Neural cell (in vitro differentiated cells): ENCODE measurements around the gene CROCC2.

Source experiments
- CTCF ChIP-seq: fragments of 450-650 bp; IDR thresholded peaks from 2 replicates; pipeline ENCODE4 v1.5.1; 2014; ENCODE audit warnings: antibody characterized with exemption, mild to moderate bottlenecking, moderate library complexity; ENCODE audit not compliant: poor library complexity, severe bottlenecking
- EP300 ChIP-seq: fragments of 450-650 bp; conservative IDR thresholded peaks from 2 replicates; pipeline ENCODE4 v1.6.1; 2014; ENCODE audit warnings: antibody characterized with exemption, mild to moderate bottlenecking, moderate library complexity; ENCODE audit not compliant: poor library complexity, severe bottlenecking
- EZH2 ChIP-seq: fragments of 200-600, 300-800 bp; shearing (Covaris generic), sonication (generic); IDR thresholded peaks from 2 replicates; pipeline ENCODE4 v1.6.1; 2014; ENCODE audit warnings: antibody characterized with exemption, low read length, borderline replicate concordance, mild to moderate bottlenecking; ENCODE audit not compliant: insufficient read depth, poor library complexity, severe bottlenecking
- POLR2AphosphoS5 ChIP-seq: IDR thresholded peaks from 2 replicates; pipeline ENCODE4 v1.6.1; 2012
- RAD21 ChIP-seq: fragments of 450-650 bp; conservative IDR thresholded peaks from 2 replicates; pipeline ENCODE4 v1.6.1; 2014; ENCODE audit warnings: antibody characterized with exemption, mild to moderate bottlenecking, moderate library complexity
- SMC3 ChIP-seq: fragments of 450-650 bp; conservative IDR thresholded peaks from 2 replicates; pipeline ENCODE4 v1.6.1; 2014; ENCODE audit warnings: antibody characterized with exemption, mild to moderate bottlenecking, moderate library complexity; ENCODE audit not compliant: poor library complexity
- TAF1 ChIP-seq: IDR thresholded peaks from 2 replicates; pipeline ENCODE4 v1.6.1; 2012; ENCODE audit warnings: low read depth
- TF ChIP-seq, protein P1 (sequence below): IDR thresholded peaks from 2 replicates; pipeline ENCODE4 v1.6.1; 2012; ENCODE audit warnings: borderline replicate concordance

DNA sequence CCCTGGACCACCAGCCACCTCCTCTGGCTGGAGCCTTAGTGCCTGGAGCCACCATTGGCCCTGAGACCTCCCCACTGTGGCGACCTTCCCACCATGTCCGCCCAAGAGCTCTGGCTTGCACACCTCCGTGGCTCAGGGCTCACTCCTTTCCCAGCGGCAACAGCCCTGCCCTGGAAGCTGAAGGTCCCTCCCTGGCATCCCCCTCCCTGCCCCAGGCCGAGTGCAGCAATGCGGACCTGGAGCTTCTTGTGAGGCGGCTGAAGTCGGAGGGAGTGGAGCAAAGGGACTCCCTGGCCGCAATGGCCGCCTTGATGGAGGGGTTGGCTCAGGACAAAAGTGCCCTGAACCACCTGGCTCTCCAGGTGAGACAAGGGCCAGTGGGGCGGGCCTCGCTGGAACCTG lies 28.6 kb downstream of the CROCC2 start:
- TF ChIP-seq CTCF (no peak), RAD21 (no peak), EZH2 (no peak), SMC3 (no peak), POLR2AphosphoS5 (no peak), EP300 (no peak), TAF1 (no peak)
- TF ChIP-seq, protein P1, sequence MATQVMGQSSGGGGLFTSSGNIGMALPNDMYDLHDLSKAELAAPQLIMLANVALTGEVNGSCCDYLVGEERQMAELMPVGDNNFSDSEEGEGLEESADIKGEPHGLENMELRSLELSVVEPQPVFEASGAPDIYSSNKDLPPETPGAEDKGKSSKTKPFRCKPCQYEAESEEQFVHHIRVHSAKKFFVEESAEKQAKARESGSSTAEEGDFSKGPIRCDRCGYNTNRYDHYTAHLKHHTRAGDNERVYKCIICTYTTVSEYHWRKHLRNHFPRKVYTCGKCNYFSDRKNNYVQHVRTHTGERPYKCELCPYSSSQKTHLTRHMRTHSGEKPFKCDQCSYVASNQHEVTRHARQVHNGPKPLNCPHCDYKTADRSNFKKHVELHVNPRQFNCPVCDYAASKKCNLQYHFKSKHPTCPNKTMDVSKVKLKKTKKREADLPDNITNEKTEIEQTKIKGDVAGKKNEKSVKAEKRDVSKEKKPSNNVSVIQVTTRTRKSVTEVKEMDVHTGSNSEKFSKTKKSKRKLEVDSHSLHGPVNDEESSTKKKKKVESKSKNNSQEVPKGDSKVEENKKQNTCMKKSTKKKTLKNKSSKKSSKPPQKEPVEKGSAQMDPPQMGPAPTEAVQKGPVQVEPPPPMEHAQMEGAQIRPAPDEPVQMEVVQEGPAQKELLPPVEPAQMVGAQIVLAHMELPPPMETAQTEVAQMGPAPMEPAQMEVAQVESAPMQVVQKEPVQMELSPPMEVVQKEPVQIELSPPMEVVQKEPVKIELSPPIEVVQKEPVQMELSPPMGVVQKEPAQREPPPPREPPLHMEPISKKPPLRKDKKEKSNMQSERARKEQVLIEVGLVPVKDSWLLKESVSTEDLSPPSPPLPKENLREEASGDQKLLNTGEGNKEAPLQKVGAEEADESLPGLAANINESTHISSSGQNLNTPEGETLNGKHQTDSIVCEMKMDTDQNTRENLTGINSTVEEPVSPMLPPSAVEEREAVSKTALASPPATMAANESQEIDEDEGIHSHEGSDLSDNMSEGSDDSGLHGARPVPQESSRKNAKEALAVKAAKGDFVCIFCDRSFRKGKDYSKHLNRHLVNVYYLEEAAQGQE = no peak
